GM21423 (cell line): Measurements from ENCODE around the gene TIAM2.
"Not testable (repeated sequence)": the region's sequence is repeated elsewhere in the genome, so short reads cannot be mapped to it uniquely, and the experiment has no call there.

ENCODE experiments used
- ATAC-seq: cut with Tn5 transposase; IDR thresholded peaks from one replicate; pipeline ENCODE4 v1.9.1; 2021; ENCODE audit warnings: mild to moderate bottlenecking, moderate library complexity; ENCODE audit not compliant: unreplicated experiment

The TIAM2 gene

DNA sequence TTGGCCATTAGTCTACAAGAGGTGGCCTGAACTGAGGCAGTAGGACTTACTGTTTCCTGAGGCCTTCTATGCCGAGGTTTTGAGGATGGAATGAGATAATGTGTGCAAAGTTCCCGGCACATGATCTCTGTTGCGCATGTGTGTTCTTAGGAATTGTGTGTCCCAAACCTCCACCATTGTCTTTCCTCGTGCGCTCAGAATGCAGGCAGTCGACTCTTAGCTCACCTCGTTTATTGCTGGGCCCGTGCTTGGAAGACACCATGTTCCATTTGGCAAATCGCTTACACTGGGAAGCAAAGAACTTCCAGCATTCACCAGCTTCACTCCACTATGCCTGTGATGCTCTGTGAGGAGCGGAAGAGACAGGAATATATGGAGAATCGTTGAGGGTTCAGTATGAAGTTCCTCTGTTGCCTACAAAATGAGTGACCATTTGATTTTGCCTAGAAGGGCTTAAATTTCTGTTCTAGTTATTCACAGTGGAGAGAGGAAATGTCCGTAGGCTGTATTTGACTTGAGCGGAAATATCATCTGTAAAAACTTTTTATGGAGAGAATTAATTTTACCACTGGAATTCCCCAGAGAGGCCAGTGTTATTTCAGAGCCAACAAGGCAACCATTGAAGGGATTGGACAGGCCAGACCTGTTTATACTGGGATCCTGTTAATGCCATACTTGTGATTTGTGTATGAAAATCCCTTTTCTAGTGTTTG, 193.0 kb downstream of the TIAM2 start:
- no peak for ATAC-seq

- no peak for ATAC-seq
Observed at GRCh38 chr6:155188707-155189496, 193.8 kb downstream of the TIAM2 start.

DNA sequence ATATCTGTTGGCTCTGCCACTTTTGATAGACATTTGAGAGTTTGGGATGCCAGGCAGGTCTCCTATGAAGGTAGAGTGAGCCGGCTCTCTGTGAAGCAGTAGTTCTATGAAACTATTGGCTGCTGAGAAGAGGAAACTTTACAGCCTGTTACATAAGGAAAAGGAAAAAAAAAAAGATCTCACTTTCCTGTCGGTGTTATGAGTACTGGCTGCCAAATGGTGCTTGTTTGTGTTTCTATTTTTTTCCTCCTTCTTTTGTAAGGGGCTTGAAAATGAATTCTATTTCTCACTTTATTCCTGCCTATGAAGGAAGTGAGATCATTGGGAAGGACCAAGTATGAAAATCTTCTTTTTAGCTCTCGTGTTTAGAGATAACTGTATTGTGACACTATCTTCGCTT, 195.6 kb downstream of the TIAM2 start:
- no peak for ATAC-seq

DNA sequence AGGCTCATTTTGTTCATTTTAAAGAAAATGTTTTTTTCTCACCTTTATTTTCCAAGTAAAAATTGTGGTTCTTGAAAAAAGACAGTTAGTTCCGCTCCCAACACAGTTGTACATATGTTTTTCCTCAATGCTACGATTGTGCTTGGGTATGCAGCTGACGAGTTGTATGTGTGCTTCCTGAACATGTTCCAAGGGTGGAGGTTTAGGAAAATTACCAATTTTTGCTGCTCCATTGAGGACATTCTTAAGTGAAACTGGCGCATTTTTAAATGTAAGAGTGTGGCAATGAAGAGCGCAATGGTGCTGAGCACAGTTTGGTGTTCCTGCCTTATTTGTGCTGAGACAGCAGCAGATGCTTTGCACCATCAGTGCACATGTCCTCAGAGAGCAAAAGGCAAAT, 198.4 kb downstream of the TIAM2 start:
- no peak for ATAC-seq

DNA sequence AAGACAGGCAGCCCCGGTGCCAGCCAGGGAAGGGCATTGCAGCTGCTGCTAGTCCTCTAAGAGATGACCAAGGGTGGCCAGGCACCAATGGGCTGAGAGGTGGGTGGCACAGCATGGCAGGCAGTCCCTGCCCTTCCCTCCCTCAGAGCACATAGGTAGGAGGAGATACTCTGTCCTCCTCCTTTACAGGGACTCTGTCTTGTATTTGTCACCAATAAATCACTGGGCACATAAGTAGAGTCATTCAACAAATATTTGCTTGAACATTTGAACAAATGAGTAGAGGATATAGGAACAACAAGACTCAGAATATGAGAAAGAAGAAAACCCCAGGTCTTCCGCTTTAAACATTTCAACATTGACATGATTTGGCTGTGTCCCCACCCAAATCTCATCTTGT, 199.3 kb downstream of the TIAM2 start:
- ATAC-seq, result no peak

DNA sequence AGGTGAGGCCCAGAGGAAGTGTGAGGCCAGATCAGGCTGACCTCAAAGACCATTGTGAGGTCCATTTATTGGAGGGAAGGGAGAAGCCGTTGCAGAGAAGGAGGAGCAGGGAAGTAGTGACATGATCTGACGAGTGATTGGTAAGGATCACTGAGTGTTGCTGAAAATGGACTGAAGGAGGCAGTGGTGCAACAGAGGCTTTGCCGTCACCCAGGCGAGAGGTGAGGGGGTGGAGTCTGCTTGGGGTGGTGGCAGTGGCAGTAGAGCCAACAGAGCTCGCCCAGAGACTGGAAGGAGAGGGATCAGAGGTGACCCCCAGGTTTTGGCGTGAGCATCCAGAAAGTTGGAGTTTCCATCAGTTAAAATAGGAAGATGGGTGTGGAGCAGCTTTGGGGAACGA, 200.8 kb downstream of the TIAM2 start:
- no peak for ATAC-seq

GRCh38 chr6:155196911-155197310, 201.8 kb downstream of the TIAM2 start:
- ATAC-seq, result no peak

DNA sequence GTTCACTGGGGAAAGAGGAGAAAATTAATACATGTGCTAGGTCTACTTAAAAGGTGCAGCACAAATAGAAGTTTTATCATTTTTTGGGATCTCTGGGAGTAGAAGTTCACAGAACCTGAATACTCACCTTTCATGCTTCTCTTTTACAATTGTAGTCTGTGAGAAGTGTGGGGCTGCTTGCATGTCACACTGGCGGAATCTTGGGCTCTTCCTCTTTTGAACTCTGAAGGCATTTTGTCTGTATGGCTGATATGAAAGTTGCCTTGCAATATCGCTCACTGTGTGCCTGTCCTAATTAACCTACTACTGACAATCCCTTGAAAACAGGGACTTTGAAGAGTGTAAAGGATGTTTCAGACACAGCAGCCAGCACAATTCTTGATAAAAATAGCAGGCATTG, 202.8 kb downstream of the TIAM2 start:
- no peak for ATAC-seq

- no peak for ATAC-seq
Observed at GRCh38 chr6:155200012-155200411, 204.9 kb downstream of the TIAM2 start.

DNA sequence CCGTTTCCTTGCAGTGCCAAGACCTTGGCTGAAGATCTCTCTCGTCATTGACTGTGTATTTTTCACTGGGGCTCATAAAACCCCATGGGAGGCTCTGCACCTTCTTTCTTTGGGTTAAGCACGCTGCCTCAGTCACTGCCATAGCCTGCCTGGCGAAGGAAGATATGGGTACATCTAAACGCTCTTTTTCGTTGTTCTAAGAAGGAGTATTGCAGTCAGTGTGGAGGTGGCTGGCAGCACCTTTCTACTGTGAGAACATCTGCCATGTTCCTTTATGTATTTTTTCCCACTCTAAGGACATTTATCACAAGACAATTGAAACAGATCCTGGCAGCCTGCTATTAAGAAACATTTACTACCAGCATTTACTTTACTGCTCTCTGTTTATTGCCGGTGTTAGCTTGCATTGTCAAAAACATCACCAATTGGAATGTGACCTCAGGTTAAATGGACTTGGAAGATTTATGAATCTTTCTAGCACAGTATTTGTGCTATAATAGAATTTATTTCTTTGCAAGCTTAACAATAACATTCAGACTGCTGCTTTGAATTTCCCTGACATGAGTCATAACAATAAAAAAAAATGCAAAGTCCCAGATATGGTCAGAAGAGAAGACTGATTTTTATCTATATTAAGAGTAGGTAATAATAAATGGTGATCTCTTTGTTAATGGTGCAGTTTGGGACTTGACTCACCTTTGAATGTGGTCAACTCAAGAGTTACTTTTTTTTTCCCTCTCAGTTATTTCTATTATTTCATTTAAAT, 206.5 kb downstream of the TIAM2 start:
- no peak for ATAC-seq

- ATAC-seq, result no peak
Observed at GRCh38 chr6:155207223-155207622, 212.1 kb downstream of the TIAM2 start.

DNA sequence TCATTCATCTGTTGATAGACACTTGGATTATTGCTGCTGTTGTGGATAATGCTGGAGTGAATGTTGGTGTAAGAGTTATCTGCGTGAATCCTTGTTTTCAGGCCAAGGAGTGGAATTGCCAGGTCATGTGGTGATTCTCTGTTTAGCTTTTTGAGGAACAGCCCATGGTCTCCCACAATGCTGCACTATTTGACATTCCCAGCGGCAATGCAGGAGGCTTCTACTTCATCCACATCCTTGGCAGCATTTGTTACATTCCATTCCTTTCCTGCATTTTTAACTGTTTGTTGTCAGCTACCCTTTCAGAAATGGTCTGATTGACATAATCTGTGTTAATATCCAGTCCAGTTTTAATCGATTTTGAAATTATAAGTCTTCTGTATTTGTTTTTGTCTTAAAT, 217.0 kb downstream of the TIAM2 start:
- ATAC-seq, result no peak

GRCh38 chr6:155212616-155213380, 217.7 kb downstream of the TIAM2 start:
- no peak for ATAC-seq

DNA sequence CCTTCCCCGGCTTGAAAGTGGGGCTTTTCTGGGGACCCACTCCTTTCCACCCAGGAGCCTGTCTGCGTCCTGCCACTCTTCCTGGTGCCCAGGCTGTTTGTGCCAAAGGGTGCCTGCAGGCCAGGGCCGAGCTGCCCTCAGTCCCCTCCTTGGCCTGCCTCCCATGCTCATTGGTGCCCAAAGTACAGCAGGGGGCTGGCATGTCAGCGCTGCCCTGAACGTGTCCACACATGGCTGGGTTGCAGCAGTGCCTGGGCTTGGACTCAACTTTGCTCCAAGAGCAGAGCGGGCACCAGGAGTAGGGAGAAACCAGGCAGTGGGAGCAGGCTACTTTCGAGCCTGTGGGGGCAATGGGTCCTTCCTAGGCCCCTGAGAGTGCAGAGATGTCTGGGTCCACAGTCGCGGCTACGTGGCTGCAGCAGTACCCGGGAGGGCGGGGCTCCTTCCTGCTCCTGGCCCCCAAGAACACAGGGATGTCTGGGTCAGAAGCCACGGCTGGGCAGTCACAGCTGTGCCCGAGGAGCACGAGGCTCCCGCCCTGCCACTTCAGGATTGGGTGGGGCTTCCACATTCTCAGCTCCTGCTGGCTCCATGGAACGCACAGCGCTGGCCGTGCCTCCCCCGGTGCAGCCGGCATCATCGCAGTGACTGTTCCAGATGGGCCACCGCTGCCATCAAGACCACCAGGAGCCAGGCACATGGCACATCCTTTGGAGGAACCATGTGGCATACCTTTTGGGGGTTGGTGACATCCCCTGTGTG, 218.7 kb downstream of the TIAM2 start:
- no peak for ATAC-seq

DNA sequence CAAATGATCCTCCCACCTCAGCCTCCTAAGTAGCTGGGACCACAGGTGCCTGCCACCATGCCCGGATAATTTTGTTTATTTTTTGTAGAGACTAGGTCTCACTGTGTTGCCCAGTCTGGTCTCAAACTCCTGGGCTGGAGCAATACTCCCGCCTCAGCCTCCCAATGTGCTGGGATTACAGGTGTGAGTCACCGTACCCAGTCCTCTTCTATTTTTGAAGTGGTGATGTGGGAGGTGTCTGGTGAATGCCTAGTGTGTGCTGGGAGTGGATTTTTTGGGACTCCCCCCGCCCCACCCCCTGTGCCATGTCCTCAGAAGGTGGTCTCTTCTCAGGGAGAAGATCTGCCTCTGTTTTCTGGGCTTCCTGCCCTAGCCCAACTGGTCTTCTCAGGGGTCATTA, 220.8 kb downstream of the TIAM2 start:
- ATAC-seq, result no peak

GRCh38 chr6:155216312-155217046, 221.4 kb downstream of the TIAM2 start:
- no peak for ATAC-seq

DNA sequence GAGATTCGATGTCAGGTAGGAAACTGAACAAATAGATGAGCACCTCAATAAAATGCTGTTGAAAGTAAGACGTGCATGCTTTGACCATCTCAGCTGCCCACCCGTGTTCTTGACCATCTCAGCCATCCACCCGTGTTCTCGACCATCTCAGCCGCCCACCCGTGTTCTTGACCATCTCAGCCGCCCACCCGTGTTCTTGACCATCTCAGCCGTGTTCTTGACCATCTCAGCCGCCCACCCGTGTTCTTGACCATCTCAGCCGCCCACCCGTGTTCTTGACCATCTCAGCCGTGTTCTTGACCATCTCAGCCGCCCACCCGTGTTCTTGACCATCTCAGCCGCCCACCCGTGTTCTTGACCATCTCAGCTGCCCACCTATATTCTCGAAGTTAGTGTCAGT, 223.6 kb downstream of the TIAM2 start:
- ATAC-seq, result not testable (repeated sequence)

DNA sequence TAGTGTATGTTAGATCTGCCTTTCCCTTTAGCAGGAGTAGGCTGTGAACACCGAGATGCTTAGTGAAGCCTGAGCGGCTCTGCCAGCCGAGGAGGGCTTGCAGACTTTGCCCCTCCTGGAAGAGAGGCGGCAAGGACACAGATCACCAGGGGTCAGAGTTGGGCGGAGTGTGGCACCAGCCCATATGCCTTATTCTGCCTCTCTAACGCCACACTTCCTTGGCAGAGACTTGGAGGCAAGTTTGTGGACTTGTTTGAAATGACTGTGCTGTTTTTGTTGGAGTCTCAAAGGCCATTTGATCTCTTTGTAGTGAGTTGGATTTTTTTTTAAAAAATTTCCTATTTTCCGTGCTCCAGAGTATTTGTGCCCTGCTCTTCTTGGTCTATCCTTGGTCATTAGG, 224.2 kb downstream of the TIAM2 start:
- ATAC-seq, result no peak

GRCh38 chr6:155219858-155220301, 224.8 kb downstream of the TIAM2 start:
- no peak for ATAC-seq

DNA sequence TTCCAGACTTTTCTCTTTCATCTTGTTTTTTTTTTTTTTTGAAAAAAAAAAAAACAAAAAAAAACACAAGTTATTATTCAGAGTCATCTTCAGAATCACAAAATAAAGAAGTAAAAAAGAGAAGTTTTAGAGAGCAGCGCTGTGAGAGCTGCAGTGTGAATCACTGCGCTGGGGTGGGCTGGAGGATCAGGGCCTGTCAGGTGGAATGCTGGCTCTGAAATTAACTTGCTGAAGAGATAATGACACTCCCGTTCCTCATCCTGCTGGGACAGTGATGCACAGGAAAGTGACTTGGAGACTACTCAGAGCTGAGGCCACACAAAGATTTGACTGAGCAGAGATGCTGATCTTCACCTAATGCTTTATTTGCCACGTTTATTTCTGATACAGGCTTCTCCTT, 226.0 kb downstream of the TIAM2 start:
- ATAC-seq, result no peak
